Activated T-cell treated with anti-CD3 and anti-CD28 coated beads, Interleukin-2, amount 50 U/mL, for 4 hours (primary cell): ENCODE results near the gene ZP3. TPM values are rescaled to one million over a fixed set of nuclear protein-coding genes. Genes with fewer than 3 reads are reported as not detected.
"Not testable (repeated sequence)": the region's sequence is repeated elsewhere in the genome, so short reads cannot be mapped to it uniquely, and the experiment has no call there.

Experiments used
- ATAC-seq, 2 donors: fragments of 200-7000 bp; cut with Tn5 transposase; one replicate each; pipeline ENCODE4 v1.10.0; 2021
- DNase-seq: peaks from one replicate; pipeline ENCODE4 v3.0.0-alpha.2; 2020
- H3K27me3 Mint-ChIP-seq: one replicate; pipeline ENCODE4 v1.8.0; 2021; ENCODE audit warnings: low read depth, mixed read lengths
- H3K36me3 Mint-ChIP-seq: one replicate; pipeline ENCODE4 v1.8.0; 2022; ENCODE audit warnings: mixed read lengths; ENCODE audit not compliant: insufficient read depth
- H3K4me1 Mint-ChIP-seq: one replicate; pipeline ENCODE4 v1.8.0; 2021; ENCODE audit warnings: low read depth, mixed read lengths
- H3K4me3 Mint-ChIP-seq: one replicate; pipeline ENCODE4 v1.8.0; 2021; ENCODE audit warnings: mild to moderate bottlenecking, moderate library complexity, mixed read lengths
- H3K9me3 Mint-ChIP-seq: one replicate; pipeline ENCODE4 v1.8.0; 2021; ENCODE audit warnings: mixed read lengths
- total RNA-seq, 3 donors: library from RNA; stranded (reverse); gene quantifications; one replicate each; pipeline ENCODE4 v1.2.1, GENCODE V29; 2021

Gene ZP3
- total RNA-seq, 3 donors from 2014 or later, result 2.9 to 18.8 (median 6.7) TPM

DNA sequence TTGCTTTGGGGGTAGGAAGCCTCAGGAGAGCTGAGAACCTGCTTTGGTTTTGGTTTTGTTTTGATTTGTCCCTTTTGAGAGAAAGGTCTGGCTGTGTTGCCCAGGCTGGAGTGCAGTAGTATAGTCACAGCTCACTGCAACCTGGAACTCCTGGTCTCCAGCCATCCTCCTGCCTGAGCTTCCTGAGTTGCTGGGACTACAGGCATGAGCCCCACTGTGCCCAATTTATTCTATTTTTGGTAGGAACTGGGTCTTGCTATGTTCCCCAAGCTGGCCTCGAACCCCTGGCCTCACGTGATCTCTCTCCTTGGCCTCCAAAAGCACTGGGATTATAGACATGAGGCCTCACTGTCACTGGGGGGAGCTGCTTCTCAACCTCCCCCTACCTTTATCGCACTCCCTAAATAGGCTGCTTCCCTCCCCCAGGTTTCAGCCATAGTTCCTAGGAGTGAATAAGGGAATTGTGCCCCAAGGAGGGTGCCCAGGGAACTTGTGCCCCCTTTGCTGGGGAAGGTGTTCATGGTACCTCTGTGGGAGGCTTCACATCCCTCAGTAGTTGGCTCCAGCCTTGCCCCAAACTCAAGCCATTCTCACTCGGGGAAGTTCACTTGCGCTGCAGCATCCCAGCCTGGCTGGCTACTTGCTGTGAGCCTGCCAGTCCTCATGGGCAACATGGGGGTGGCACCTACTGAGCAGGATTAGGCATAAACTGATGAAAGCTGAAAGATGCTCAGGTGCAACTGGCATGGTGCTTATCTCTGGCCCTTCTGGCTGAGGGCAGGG lies 18.1 kb downstream of the ZP3 start:
- not testable (repeated sequence) for ATAC-seq, H3K36me3 Mint-ChIP-seq, H3K9me3 Mint-ChIP-seq, H3K27me3 Mint-ChIP-seq, H3K4me3 Mint-ChIP-seq, DNase-seq
- H3K4me1 Mint-ChIP-seq, result peaks cover 13% of the 10 kb centered on the region

DNA sequence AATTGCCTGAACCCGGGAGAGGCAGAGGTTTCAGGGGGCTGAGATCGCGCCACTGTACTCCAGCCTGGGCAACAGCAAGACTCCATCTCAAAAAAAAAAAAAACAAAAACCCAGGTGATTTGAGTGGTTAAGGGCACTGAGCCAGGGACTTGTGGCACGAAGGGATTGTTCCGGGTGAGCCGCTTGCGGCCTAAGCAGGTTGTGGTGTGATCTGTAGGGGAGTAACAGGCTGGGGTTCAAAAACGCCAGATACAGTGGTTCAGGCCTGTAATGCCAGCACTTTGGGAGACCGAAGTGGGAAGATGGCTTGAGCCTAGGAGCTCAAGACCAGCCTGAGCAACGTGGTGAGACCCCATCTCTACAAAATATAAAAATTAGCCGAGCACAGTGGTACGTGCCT lies 19.1 kb downstream of the ZP3 start:
- not testable (repeated sequence) for DNase-seq, H3K4me3 Mint-ChIP-seq
- peak; percentile 39 to 52 for ATAC-seq

DNA sequence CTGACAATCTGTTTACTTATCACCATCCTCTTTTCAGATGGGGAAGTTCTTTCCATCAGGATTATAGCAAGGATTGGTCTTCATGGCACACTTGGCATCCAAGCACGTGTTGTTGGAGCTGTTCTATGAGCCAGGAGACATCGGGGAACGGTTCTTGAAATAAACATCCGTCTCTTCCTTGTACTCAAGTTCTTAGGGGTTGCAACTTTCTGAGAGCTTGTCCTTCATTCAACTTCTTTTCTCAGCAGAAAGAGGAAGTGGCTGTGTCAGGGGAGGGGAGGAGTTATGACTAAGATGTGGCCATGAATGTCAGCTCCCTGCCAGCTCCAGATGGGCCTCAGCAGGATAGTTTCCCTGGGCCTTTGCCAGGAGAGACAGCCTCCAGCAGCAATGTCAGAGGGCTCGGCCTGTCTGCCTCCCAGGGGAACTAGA lies 20.8 kb downstream of the ZP3 start:
- not testable (repeated sequence) for DNase-seq, H3K9me3 Mint-ChIP-seq, H3K4me3 Mint-ChIP-seq, H3K36me3 Mint-ChIP-seq, H3K27me3 Mint-ChIP-seq
- H3K4me1 Mint-ChIP-seq, result peaks cover 13% of the 10 kb centered on the region
- ATAC-seq, result peak; percentile 71

More for the DNA sequence above, 19.1 kb downstream of the ZP3 start:
- H3K36me3 Mint-ChIP-seq, H3K9me3 Mint-ChIP-seq, H3K27me3 Mint-ChIP-seq: not testable (repeated sequence)
- H3K4me1 Mint-ChIP-seq, result peaks cover 13% of the 10 kb centered on the region

DNA sequence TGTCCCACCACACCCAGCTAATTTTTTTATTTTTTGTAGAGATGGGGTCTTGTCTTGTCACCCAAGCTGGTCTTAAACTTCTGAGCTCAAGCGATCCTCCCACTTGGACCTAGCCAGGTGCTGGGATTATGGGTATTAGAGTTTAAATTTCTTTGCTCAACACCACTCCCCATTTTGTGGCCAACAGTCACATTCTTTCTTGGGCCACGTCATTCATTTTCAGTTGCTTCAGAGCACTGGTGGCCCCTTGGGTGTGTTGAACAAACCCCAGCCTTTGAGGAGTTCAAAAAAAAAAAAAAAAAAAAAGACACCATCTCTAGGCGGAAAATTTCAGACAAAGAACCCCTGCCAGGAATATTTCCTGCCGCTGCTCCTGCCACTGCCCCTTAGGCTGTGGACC lies 32.3 kb downstream of the ZP3 start:
- not testable (repeated sequence) for ATAC-seq, H3K27me3 Mint-ChIP-seq, H3K4me1 Mint-ChIP-seq, H3K9me3 Mint-ChIP-seq, DNase-seq, H3K36me3 Mint-ChIP-seq, H3K4me3 Mint-ChIP-seq

DNA sequence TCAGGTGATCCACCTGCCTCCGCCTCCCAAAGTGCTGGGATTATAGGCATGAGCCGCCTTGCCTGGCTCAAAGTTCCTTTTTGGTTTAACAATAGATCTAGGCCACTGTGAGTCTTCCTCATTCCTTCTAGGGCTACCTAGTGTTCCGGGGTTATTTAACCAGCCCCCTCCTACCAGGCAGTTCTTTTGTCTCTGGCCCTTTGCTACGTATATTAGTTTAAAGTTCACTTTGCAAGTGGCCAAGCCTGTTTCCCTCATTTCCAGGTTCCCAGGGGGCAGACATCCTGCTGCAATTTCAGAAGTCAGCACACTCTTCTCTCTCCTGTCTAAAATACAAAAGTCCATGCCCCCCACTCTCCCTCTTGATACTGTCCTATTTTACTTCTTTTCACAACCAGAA lies 33.8 kb downstream of the ZP3 start:
- H3K9me3 Mint-ChIP-seq, H3K36me3 Mint-ChIP-seq, H3K4me1 Mint-ChIP-seq, ATAC-seq, DNase-seq, H3K4me3 Mint-ChIP-seq, H3K27me3 Mint-ChIP-seq: not testable (repeated sequence)

DNA sequence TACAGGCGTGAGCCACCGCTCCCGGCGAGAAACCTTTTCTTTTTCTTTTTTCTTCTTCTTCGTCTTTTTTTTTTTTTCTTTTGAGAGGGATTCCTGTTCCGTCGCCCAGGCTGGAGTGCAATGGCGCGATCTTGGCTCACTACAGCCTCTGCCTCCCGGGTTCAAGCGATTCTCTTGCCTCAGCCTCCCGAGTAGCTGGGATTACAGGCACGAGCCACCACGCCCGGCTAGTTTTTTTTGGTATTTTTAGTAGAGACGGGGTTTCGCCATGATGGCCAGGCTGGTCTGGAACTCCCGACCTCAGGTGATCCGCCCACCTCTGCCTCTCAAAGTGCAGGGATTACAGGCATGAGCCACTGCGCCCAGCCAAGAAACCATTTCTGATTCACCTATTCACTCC lies 36.0 kb downstream of the ZP3 start:
- not testable (repeated sequence) for H3K27me3 Mint-ChIP-seq, H3K36me3 Mint-ChIP-seq, H3K4me1 Mint-ChIP-seq, DNase-seq, ATAC-seq, H3K9me3 Mint-ChIP-seq, H3K4me3 Mint-ChIP-seq

DNA sequence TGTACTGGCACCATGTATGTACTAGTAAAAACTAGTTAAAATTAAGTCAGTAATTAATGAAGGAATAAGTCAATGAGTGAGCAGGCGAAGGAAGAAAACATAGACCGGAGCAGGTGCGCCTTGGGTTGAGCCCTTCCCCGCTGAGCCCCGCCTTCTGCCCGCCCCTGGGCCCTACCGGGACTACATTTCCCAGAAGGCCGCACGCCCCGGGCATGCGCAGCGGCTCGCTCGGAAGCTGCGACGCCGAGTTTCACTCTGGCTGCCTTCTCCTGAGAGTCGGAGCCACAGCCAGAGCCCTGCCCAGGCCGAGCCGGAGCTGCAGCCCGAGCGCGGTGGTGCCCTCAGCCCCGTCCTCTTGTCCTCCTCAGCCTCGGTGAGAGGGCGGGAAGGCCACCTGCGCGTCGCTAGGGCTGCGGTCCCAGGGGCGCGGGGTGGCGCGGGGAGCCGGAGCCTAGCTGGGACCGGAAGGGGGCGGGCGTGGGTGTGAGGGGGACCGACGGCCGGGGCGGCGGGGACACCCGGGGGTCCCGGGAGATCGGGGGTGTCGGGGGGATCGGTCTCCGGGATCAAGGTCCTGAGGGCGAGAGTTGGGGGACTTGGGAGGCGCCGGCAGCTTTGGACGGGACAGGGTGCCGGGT lies 36.8 kb downstream of the ZP3 start, which contains the start of gene DTX2:
Gene DTX2, plus strand, starts transcription at position 246 of the 638 bp plus-strand sequence. CDS start 18,801 bp downstream, outside the sequence.
- H3K36me3 Mint-ChIP-seq, H3K27me3 Mint-ChIP-seq, H3K9me3 Mint-ChIP-seq, H3K4me1 Mint-ChIP-seq: not testable (repeated sequence)
- peak within 1 kb of the TSS; percentile 62 for H3K4me3 Mint-ChIP-seq
- peak; percentile 98 for ATAC-seq
- DNase-seq, result peak; percentile 18

DNA sequence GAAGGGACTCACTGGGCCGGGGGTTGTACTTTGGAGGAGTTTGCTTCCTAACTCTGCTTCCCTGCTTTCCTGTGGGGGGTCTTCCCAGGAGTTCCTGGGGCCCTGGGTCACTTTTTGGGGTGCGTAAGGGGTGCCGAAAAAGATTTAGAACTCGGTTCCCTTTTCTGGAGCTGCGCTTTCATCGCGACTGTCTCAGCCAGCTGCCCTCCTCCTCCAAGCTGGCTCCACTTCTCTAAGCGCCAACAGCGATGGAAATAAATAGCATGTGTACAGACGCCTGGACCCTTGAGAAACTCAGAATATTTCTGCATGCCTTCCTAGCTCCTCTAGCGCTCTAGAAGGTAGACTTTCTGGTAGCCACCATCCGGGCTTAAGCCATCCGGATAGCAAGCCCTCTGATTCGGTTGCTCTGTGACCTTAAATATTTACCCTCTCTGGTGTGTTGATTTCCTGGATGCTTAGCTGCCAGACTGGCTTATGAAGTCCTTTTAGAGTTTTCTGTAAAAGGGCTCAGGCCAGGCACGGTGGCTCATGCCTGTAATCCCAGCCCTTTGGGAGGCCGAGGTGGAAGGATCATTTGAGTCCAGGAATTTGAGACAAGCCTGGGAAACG lies 37.6 kb downstream of the ZP3 start:
- DNase-seq, H3K27me3 Mint-ChIP-seq, H3K4me3 Mint-ChIP-seq, ATAC-seq, H3K36me3 Mint-ChIP-seq, H3K4me1 Mint-ChIP-seq, H3K9me3 Mint-ChIP-seq: not testable (repeated sequence)

DNA sequence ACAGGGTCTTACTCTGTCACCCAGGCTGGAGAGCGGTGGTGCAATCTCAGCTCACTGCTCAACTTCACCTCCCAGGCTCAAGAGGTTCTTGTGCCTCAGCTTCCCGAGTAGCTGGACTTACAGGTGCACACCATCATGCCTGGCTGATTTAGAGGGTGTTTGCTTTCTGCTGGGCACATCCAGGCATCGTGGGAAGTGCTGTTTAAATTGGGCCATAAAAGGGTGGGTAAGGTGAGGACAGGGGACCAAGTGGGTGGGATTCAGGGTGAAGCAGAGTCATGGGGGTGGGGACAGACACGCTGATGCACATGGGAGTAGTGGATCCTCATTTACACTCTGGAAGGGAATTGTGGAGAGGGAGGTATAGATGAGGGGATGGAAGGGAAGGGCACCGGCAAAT lies 40.2 kb downstream of the ZP3 start:
- not testable (repeated sequence) for ATAC-seq, H3K9me3 Mint-ChIP-seq, H3K4me3 Mint-ChIP-seq, DNase-seq, H3K27me3 Mint-ChIP-seq, H3K36me3 Mint-ChIP-seq, H3K4me1 Mint-ChIP-seq

DNA sequence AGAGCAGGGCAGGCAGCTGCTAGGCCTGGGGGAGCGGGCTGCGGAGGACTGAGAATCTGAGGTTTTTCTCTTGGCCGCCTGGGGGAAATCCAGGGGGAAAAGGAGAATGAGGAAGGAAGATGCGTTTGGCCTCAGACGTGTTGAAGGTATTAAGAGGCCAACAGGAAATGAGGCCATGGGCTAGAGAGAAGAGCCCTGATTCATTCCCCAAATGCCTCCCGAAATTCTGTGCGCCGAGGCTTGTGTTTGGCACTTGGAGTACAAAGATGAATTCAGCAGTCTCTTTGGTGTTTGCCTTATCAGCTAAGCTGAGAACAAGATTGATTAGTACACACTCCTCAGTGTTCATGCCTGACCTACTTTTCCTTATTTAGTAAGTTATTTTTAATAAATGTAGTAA lies 41.2 kb downstream of the ZP3 start:
- H3K27me3 Mint-ChIP-seq, H3K4me1 Mint-ChIP-seq, H3K9me3 Mint-ChIP-seq, H3K36me3 Mint-ChIP-seq, ATAC-seq, H3K4me3 Mint-ChIP-seq, DNase-seq: not testable (repeated sequence)

DNA sequence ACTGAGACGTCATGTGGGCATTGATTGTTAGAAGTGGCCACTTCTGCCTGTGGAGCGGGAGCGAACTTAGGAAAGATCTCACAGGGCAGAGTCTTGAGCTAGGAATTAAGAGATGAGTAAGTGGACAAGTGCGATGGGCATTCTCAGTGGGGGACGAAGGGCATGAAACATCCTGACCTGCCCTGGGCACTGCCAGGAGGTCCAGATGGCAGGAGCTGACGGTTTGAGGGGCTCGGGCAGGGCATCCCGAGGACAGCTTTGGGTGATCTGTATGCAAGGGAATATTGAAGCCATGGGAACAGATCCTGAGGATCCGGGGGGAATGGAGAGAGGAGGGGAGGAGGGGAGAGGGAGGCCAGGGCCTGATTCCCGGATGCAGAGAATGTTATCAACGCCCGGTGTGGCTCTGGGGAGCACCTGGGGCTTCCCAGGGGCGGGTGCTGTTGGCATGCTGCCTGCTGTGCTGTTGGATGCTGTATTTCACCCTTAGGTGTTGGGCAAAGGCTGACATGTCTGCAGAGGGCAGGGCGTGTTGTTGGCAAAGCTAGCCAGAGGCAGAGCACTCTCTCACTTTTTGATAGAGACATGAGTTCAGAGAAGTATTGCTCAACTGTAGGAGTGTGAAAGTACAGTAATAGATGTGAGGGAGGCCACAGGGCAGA lies 43.1 kb downstream of the ZP3 start:
- H3K4me3 Mint-ChIP-seq, ATAC-seq, H3K4me1 Mint-ChIP-seq, H3K9me3 Mint-ChIP-seq, DNase-seq, H3K36me3 Mint-ChIP-seq, H3K27me3 Mint-ChIP-seq: not testable (repeated sequence)

DNA sequence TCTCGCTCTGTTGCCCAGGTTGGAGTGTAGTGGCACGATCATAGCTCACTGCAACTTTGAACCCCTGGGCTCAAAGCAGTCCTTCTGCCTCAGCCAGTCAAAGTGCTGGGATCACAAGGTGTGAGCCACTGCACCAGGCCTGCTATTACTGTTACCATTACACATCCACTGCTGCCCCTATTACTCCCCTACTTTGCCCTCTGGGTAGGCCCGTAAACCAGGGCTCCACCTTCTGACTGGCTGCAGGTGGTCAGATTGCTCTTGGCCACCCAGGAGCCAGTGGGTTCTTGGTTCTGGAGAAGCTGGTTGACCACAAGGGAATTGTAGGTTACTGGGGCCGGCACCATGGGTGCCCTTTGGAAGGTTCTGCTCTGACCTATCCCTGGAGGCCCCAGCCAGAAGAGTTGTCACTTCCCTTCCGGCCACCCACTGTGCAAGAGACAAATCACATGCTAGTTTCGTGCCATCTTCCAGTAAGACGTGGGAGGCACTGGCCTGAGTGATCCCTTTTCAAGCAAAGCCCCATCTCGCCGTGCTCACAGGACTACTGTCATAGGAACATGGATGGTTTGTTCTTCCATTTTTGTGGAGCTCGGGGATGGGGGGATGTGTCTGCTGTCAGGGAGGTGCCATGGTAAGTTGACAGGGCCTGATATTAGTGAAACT lies 46.9 kb downstream of the ZP3 start:
- not testable (repeated sequence) for H3K9me3 Mint-ChIP-seq, H3K4me1 Mint-ChIP-seq, H3K36me3 Mint-ChIP-seq, H3K4me3 Mint-ChIP-seq, DNase-seq, H3K27me3 Mint-ChIP-seq, ATAC-seq

DNA sequence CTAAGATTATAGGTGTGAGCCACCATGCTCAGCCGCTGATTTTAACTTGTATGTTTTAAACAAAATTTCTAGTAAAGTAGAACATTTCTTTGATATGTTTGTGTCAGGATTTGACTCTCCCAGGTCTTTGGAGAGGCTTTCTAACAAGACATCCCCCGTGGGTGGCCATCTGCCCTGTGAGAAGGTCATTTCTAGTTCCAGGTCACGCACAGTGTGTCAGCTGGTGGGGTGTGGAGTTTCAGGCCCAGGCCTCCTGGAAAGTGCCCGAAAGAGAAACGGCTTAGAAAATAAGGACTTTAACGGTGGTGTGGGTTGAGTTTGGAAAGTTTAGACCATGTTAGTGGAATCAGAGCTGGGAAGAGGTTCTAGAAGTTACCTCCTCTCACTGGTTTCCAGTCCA lies 48.3 kb downstream of the ZP3 start:
- not testable (repeated sequence) for H3K4me3 Mint-ChIP-seq, H3K36me3 Mint-ChIP-seq, ATAC-seq, H3K27me3 Mint-ChIP-seq, H3K9me3 Mint-ChIP-seq, DNase-seq, H3K4me1 Mint-ChIP-seq

DNA sequence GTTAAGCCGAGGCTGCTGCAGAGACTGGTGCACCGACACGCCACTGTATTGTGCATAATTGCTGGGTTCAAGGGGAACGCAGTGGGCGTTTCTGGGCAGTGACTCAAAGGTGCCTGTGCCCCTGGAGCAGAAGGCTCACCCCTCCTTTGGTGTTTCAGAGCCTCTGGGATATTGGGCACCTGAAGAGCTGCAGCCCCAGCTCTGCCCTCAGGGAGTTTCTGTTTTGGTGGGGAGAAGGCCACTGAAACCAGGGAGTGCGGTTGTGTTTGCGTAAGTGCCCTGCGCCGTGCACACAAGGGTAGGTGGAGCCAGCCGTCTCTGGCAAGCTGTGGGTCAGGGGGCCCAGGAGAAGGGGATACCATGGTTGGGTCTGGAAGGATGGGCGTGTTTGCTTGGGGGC lies 51.5 kb downstream of the ZP3 start:
- not testable (repeated sequence) for H3K4me1 Mint-ChIP-seq, H3K36me3 Mint-ChIP-seq, DNase-seq, H3K4me3 Mint-ChIP-seq, H3K27me3 Mint-ChIP-seq, ATAC-seq, H3K9me3 Mint-ChIP-seq
